ENCODE results near the gene SKAP1. TPM values are rescaled to one million over a fixed set of nuclear protein-coding genes. Genes with fewer than 3 reads are reported as not detected.

The SKAP1 gene
- total RNA-seq, 4 donors from 2014 or later = 1.1 to 12.1 (median 1.8) TPM; not detected in 1

DNA sequence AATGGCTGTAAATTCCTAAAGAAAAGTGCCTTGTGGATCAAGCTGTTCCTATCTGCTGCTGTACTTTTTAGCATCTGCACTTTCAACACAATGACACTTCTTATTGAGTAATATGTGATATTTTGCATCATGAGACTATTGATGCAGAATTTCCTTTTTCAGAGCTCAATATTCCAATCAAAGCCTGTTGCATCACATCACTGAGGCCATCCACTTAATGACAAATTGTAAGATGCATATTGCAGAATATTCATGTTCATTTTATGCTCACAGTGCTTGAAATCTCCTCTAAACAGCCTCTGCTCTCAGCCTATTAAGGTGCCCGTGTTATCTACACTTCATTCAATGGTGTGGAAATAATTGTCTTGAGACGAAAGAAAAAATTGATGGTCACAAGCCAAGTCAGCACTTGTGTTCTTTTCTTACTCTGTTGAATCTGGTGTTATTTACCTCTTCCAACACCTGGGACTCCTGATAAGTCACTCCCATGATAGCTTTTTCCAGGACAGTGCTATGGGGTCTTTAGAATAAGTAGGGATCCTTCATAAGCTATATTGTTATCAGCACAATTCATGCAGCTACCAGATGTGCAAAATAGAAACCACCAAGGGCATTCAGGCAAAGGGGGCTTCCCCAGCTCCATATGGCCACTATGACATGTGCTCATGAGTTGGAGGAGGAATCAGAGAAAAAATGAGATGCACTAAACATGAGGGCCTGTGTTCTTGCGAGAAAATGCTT lies 9.3 kb upstream of the SKAP1 start:
- peaks cover 29% of the 10 kb centered on the region for H3K27me3 ChIP-seq
- WGBS, 2 donors (ENCODE audit: low coverage in 1 of 2) = 90% methylated on average over 3 of the region's 3 CpGs

GRCh38 chr17:48438516-48439061 lies 8.6 kb upstream of the SKAP1 start:
- Histone ChIP-seq H3K27me3 (peaks cover 31% of the 10 kb centered on the region), H3K4me1 (no peaks in the 10 kb centered on the region), H3K4me3 (no peak overlapping the region), H3K27ac (no peak overlapping the region), H3K36me3 (no peaks in the 10 kb centered on the region), H3K9me3 (no peaks in the 10 kb centered on the region)
- no peak for TF ChIP-seq POLR2AphosphoS5 (IDR thresholded peaks at IDR 0.05)
- TF ChIP-seq CTCF (IDR thresholded peaks at IDR 0.05) = no peak
- no peak for TF ChIP-seq POLR2A (IDR thresholded peaks at IDR 0.05)
- no peak for TF ChIP-seq EP300 (IDR thresholded peaks at IDR 0.05)
- no peak for ATAC-seq
- 31% methylated on average over 3 of the region's 3 CpGs; no CpG with 5 or more reads in 1 of the 2 donors for WGBS, 2 donors (ENCODE audit: low coverage in 1 of 2)

More for the DNA sequence above, 9.3 kb upstream of the SKAP1 start:
- no peaks in the 10 kb centered on the region for H3K4me1 ChIP-seq
- TF ChIP-seq POLR2A (IDR thresholded peaks at IDR 0.05) (no peak), EP300 (IDR thresholded peaks at IDR 0.05) (no peak), POLR2AphosphoS5 (IDR thresholded peaks at IDR 0.05) (no peak), CTCF (IDR thresholded peaks at IDR 0.05) (no peak)
- ATAC-seq = no peak
- no peak overlapping the region for H3K4me3 ChIP-seq
- no peaks in the 10 kb centered on the region for H3K9me3 ChIP-seq
- no peak overlapping the region for H3K27ac ChIP-seq
- no peaks in the 10 kb centered on the region for H3K36me3 ChIP-seq

- TF ChIP-seq CTCF (IDR thresholded peaks at IDR 0.05) (no peak), POLR2A (IDR thresholded peaks at IDR 0.05) (no peak), POLR2AphosphoS5 (IDR thresholded peaks at IDR 0.05) (no peak), EP300 (IDR thresholded peaks at IDR 0.05) (no peak)
- Histone ChIP-seq H3K36me3 (no peaks in the 10 kb centered on the region), H3K9me3 (no peaks in the 10 kb centered on the region), H3K27me3 (peaks cover 69% of the 10 kb centered on the region), H3K4me1 (peaks cover 0 to 7% (median 0%) of the 10 kb centered on the region in 3 donors), H3K27ac (no peak overlapping the region), H3K4me3 (no peak overlapping the region)
- ATAC-seq = no peak
- WGBS, 2 donors (ENCODE audit: low coverage in 1 of 2) = 76 to 78% methylated on average over 3 to 4 of the region's 6 CpGs
Measured at GRCh38 chr17:48433896-48434295, 3.9 kb upstream of the SKAP1 start.

GRCh38 chr17:48432820-48433775 lies 3.1 kb upstream of the SKAP1 start:
- ATAC-seq = no peak
- no peak overlapping the region for H3K4me3 ChIP-seq
- peaks cover 0 to 7% (median 0%) of the 10 kb centered on the region in 3 donors for H3K4me1 ChIP-seq
- peaks cover 74% of the 10 kb centered on the region for H3K27me3 ChIP-seq
- no peak overlapping the region for H3K27ac ChIP-seq
- no peak for TF ChIP-seq POLR2AphosphoS5 (IDR thresholded peaks at IDR 0.05)
- no peaks in the 10 kb centered on the region for H3K36me3 ChIP-seq
- H3K9me3 ChIP-seq = no peaks in the 10 kb centered on the region
- 51 to 66% methylated on average over 7 to 11 of the region's 11 CpGs for WGBS, 2 donors (ENCODE audit: low coverage in 1 of 2)

DNA sequence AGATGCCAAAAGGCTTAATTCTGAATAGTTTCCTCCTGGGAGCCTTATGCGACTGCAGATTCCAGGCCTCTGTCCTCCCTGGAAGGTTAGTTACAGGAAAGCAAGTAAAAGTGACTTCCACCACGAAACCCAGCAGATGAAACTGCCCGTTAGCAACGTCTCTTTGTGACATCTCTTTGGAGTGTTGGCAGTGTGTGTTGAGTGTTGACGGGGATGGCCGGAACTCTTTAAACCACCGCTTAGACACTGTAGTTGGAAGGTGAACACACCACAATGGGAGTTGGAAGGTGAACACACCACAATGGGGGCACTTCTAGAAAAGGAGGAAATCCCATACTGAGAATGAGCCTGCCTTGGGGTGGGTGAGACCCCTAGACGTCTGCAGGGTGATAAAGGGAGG lies 858 bp downstream of the SKAP1 start:
- no peak for ATAC-seq

More for the DNA sequence above, 858 bp downstream of the SKAP1 start:
- Histone ChIP-seq H3K4me1 (peaks cover 0 to 7% (median 0%) of the 10 kb centered on the region in 3 donors), H3K27me3 (peaks cover 57% of the 10 kb centered on the region), H3K36me3 (no peaks in the 10 kb centered on the region), H3K9me3 (no peaks in the 10 kb centered on the region), H3K27ac (peak overlapping the region in 1 of 4 donors; percentile 0), H3K4me3 (peak overlapping the region in 1 of 2 donors; percentile 32)
- WGBS, 2 donors (ENCODE audit: low coverage in 1 of 2) = 65 to 85% methylated on average over 4 to 7 of the region's 8 CpGs
- no peak for TF ChIP-seq CTCF (IDR thresholded peaks at IDR 0.05)
- TF ChIP-seq POLR2A (IDR thresholded peaks at IDR 0.05) = no peak
- TF ChIP-seq EP300 (IDR thresholded peaks at IDR 0.05) = no peak
- TF ChIP-seq POLR2AphosphoS5 (IDR thresholded peaks at IDR 0.05) = no peak

Measured in gastroesophageal sphincter (tissue), 4 donors.